Keratinocyte (primary cell): ENCODE data around the gene SKP1.

Source experiments
- CTCF ChIP-seq, 3 experiments: IDR thresholded peaks in 1 of 3; conservative IDR thresholded peaks in 1 of 3; optimal IDR thresholded peaks in 1 of 3; 2 replicates in 2 of 3; 3 replicates in 1 of 3; pipeline versions ENCODE3 to v1.5.1; 2011; ENCODE audit warnings: low read length in 3 of 3, mild to moderate bottlenecking in 3 of 3, moderate library complexity in 2 of 3, control low read depth in 1 of 3, inconsistent platforms in 1 of 3; ENCODE audit not compliant: insufficient read depth in 2 of 3; ENCODE audit errors: extremely low read depth in 1 of 3
- EZH2 ChIP-seq: IDR thresholded peaks from one replicate; pipeline ENCODE4 v1.6.1; 2012; ENCODE audit warnings: inconsistent platforms, mild to moderate bottlenecking, low read length, moderate library complexity

DNA sequence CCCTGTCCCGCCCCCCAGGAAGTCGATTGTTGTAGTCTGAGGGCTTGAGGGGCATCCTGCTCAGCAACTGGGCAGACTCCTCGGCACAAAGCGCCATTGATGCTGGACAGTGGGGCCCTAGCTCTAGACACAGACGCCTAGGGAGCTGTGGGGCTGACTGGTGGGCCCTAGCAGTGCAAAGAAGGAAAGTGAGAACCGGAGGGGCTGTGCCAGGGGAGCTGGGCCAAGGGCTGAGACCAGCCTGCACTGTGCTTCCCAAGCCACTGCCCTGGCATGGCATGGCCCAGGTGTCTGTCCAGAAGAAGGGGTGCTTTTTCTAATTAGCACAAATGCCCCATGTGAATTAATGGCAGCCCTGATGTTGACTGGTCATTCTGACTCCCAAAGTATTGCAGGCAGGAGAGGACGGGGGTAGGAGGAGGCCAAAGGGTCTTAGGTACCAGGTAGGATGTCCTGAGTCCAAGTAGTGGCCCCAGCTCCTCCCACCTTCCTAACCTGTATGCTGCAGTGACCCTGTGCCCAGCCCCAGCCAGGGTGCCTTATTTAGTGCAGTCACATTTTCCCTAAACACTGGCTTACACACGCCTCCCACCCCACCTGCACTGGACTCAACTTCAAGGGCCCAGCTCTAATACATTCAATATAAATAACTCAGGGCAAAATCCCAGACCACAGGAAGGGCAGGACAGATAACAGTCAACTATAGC, 46.4 kb downstream of the SKP1 start:
- TF ChIP-seq CTCF (optimal IDR thresholded peaks at IDR 0.05 in 1 of 3, IDR thresholded peaks at IDR 0.05 in 1 of 3, conservative IDR thresholded peaks at IDR 0.05 in 1 of 3; ENCODE audit: extremely low read depth in 1 of 3, insufficient read depth in 2 of 3, low read length in 3 of 3) (no peak), EZH2 (no peak)
